ENCODE data around the gene PRLHR. TPM values are rescaled to one million over a fixed set of nuclear protein-coding genes. Genes with fewer than 3 reads are reported as not detected.
"Not testable (repeated sequence)": the region's sequence is repeated elsewhere in the genome, so short reads cannot be mapped to it uniquely, and the experiment has no call there.

The PRLHR gene
- total RNA-seq: not detected

DNA sequence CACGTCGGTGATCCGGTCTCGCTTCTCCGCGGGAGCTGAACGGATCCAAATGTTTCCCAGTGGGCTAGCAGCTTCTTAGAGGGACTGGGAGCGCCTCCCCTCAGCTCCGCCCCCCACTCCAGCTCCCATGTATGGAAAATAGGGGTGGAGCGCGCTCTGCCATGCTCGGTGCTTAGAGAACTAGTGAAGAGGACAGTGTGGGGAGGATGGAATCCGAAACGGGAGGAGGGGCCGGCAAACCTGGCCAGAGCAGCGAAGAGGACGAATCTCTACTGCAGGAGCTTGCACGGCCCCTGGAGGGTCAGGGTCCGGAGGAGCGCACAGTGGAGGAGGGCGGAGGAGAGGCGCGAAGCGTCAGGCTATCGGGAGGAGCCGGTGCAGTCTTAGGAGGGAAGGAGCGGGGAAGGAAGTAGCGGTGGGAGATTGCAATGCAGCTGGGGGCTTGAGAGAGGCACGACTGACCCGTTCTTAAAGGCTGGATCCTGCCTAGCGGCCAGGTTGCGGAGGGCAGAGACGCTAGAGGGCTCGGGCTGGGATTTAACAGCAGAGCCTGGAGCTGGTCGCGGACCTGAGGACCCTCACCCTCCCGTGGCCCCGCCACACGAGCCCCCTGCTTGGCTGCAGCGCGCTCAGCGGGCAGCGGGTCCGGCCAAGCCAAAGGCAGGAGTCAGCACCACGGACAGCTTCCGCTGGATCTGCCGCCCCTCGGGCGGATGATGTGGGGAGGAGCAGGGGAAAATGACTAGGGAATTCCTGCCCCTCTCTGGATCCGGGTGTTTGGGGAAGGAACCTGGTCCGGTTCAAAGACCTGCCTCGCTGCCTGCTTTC, at the start of gene PRLHR:
PRLHR (minus strand) TSS at position 51 of the 828 bp plus-strand sequence. CDS start 404 bp downstream, outside the sequence.
- DNase-seq: peak in 1 of 2 donors; percentile 3
- Mint-ChIP-seq H3K9me3 (no peaks in the 10 kb centered on the region), H3K4me3 (peak within 1 kb of the TSS; percentile 20 to 31), H3K27me3 (ENCODE audit: low read depth) (peaks cover 57% of the 10 kb centered on the region), H3K4me1 (ENCODE audit: low read depth) (peaks cover 10% of the 10 kb centered on the region), H3K27ac (no peak within 1 kb of the TSS), H3K36me3 (ENCODE audit: insufficient read depth in 2 of 2) (peaks cover 5 to 6% of the 10 kb centered on the region in 2 donors)
- ATAC-seq (replicated peaks in 1 of 2): no peak

- no peak overlapping the region for H3K4me3 Mint-ChIP-seq
- H3K36me3 Mint-ChIP-seq (ENCODE audit: insufficient read depth in 2 of 2): peaks cover 1 to 2% of the 10 kb centered on the region in 2 donors
- ATAC-seq (replicated peaks in 1 of 2) (no peak), DNase-seq (no peak)
- peaks cover 2 to 7% of the 10 kb centered on the region in 2 donors for H3K9me3 Mint-ChIP-seq
- no peaks in the 10 kb centered on the region for H3K27me3 Mint-ChIP-seq (ENCODE audit: low read depth)
- no peaks in the 10 kb centered on the region for H3K4me1 Mint-ChIP-seq (ENCODE audit: low read depth)
- H3K27ac Mint-ChIP-seq: no peak overlapping the region
Observed at GRCh38 chr10:118642228-118642627, 46.8 kb upstream of the PRLHR start.

DNA sequence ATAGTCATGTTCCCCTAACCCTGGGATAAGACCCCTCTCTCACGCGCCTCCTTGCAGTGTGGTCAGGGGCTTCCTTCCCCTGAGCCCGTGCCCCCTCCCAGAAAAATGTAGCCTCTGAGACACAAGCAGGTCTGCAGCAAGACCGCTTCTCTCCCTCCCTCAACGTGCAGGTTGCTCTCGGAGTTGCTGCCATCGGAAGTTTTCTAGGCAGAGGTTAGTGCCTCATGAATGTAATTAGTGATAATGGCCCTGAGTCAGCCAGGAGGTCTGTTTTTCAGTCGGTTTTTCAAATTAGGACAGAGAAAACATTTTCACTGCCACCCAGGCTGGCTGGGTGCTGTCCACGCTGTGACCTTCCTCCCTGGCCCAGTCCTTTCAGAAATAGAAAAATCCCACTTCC, 43.2 kb upstream of the PRLHR start:
- DNase-seq: no peak
- no peaks in the 10 kb centered on the region for H3K27me3 Mint-ChIP-seq (ENCODE audit: low read depth)
- no peak overlapping the region for H3K4me3 Mint-ChIP-seq
- no peaks in the 10 kb centered on the region for H3K4me1 Mint-ChIP-seq (ENCODE audit: low read depth)
- H3K27ac Mint-ChIP-seq: no peak overlapping the region
- H3K9me3 Mint-ChIP-seq: peaks cover 2 to 7% of the 10 kb centered on the region in 2 donors
- ATAC-seq (replicated peaks in 1 of 2): no peak
- peaks cover 0 to 2% of the 10 kb centered on the region in 2 donors for H3K36me3 Mint-ChIP-seq (ENCODE audit: insufficient read depth in 2 of 2)

DNA sequence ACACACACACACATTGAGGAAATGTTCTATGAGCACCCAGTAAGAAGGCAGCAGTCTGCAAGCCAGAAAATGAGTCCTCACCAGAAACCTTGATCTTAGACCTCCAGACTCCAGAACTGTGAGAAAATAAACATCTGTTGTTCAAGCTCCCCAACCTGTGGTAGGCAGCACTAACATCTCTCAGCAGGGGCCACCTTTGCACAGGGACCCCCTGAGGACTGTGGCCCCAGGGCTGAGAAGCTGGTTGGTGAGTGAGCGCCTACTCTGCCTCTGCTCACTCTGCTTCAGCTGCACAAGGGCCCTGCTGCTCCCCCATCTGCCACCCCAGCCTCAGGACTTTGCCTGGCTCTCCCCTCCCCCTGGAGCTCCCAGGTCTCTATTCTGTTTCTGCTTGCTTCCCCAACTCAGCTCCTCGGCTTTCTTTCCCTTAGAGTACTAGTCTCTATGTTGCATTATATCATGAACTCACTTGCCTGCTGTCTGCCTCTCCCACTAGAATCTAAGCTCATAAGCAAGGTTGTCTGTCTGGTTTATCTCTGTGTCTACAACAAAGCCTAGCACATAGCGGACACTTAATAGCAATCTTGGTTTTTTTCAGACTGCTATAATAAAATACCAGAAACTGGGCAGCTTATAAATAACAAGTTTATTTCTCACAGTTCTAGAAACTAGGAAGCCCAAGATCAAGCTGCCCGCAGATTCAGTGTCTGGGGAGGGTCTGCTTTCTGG, 40.4 kb upstream of the PRLHR start:
- Mint-ChIP-seq H3K4me3 (no peak overlapping the region), H3K27ac (no peak overlapping the region)
- no peak for DNase-seq

DNA sequence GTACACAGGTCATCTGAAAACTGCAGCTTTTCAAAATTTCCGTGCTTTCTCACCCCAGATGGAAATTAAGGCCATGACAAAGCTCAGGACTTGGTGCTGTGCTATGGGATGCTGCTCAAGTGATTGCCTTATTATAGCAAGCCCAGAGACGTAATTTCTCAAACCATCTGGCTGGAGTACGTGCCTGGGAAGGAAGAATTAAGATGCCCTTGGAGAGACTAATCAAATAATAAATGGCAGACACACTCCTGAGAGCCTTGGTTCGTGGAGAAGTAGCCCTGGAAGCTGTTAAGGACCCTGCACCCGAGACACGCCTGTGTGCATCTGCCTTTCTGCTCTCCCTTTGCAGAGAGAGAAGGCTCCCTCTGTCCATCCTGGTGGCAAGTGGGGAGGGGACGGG, 38.3 kb upstream of the PRLHR start:
- DNase-seq: no peak
- Mint-ChIP-seq H3K4me1 (ENCODE audit: low read depth) (no peaks in the 10 kb centered on the region), H3K4me3 (no peak overlapping the region), H3K27ac (no peak overlapping the region), H3K36me3 (ENCODE audit: insufficient read depth in 2 of 2) (no peaks in the 10 kb centered on the region), H3K9me3 (no peaks in the 10 kb centered on the region), H3K27me3 (ENCODE audit: low read depth) (no peaks in the 10 kb centered on the region)
- ATAC-seq (replicated peaks in 1 of 2): no peak

More for the DNA sequence above, 40.4 kb upstream of the PRLHR start:
- Mint-ChIP-seq H3K9me3 (peaks cover 2 to 5% of the 10 kb centered on the region in 2 donors), H3K4me1 (ENCODE audit: low read depth) (no peaks in the 10 kb centered on the region), H3K36me3 (ENCODE audit: insufficient read depth in 2 of 2) (peaks cover 0 to 2% of the 10 kb centered on the region in 2 donors), H3K27me3 (ENCODE audit: low read depth) (no peaks in the 10 kb centered on the region)
- ATAC-seq (replicated peaks in 1 of 2): no peak

DNA sequence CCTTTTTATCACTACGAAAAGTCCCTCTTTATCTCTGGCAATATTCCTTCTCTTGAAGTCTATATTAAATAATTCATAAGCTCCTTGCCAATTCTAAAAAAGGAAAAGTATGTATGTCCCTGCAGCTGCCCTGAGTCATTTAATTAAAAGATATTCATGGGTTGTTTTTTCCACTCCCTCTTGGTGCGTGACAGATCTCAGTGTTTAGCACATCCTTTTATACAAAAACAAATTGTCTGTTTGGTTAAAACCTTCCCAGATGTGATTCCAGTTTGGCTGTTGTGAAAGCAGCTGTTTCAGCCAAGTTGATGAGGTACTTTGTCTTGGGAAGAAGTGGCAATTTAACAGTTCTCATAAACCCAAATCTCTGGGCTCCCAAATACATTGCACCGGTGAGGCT, 33.8 kb upstream of the PRLHR start:
- H3K4me1 Mint-ChIP-seq (ENCODE audit: low read depth): no peaks in the 10 kb centered on the region
- H3K4me3 Mint-ChIP-seq: no peak overlapping the region
- ATAC-seq (replicated peaks in 1 of 2) (no peak), DNase-seq (no peak)
- no peaks in the 10 kb centered on the region for H3K36me3 Mint-ChIP-seq (ENCODE audit: insufficient read depth in 2 of 2)
- H3K27me3 Mint-ChIP-seq (ENCODE audit: low read depth): no peaks in the 10 kb centered on the region
- no peaks in the 10 kb centered on the region for H3K9me3 Mint-ChIP-seq
- no peak overlapping the region for H3K27ac Mint-ChIP-seq

DNA sequence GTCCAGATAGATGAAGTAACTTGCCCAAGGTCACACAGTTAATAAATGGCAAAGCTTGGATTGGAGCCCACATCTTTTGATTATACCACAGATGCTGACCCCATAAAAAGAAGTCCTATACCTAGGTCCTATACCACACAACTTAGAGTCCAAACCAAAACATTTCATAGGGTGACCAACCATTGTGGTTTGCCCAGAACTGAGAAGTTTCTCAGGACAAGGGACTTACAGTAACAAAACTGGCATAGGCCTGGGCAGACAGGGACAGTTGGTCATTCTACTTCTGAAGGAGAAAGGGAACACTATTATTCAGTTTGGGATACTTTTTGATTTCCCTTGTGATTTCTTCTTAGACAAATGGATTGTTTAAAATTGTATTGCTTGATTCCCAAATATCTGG, 32.9 kb upstream of the PRLHR start:
- Mint-ChIP-seq H3K27me3 (ENCODE audit: low read depth) (no peaks in the 10 kb centered on the region), H3K36me3 (ENCODE audit: insufficient read depth in 2 of 2) (no peaks in the 10 kb centered on the region), H3K27ac (no peak overlapping the region), H3K4me1 (ENCODE audit: low read depth) (no peaks in the 10 kb centered on the region), H3K9me3 (no peaks in the 10 kb centered on the region), H3K4me3 (no peak overlapping the region)
- DNase-seq (no peak), ATAC-seq (replicated peaks in 1 of 2) (no peak)

GRCh38 chr10:118626953-118627352, 31.5 kb upstream of the PRLHR start:
- Mint-ChIP-seq H3K4me3 (no peak overlapping the region), H3K36me3 (ENCODE audit: insufficient read depth in 2 of 2) (no peaks in the 10 kb centered on the region), H3K4me1 (ENCODE audit: low read depth) (peaks cover 1% of the 10 kb centered on the region), H3K27me3 (ENCODE audit: low read depth) (no peaks in the 10 kb centered on the region), H3K9me3 (no peaks in the 10 kb centered on the region), H3K27ac (no peak overlapping the region)
- ATAC-seq (replicated peaks in 1 of 2): no peak
- DNase-seq: no peak

DNA sequence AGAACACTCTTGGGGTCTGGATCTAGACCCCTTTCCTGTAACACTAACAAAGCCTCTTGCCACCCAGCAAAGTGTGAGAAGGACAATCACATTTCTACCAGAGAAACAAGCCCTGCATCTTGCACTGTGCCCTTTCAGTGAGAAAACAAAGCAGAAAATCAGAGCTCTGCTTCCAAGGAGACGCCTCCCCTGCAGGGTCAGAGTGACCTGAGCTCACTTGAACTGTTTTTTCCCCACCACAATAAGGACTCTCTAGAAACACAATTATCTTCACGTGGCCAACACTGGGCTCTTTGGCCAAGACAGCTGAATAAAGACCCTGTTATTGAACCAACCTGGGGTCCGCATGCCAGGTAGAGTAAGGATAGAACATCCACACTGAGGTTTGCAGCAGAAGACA, 30.1 kb upstream of the PRLHR start:
- no peaks in the 10 kb centered on the region for H3K9me3 Mint-ChIP-seq
- no peak overlapping the region for H3K27ac Mint-ChIP-seq
- no peaks in the 10 kb centered on the region for H3K36me3 Mint-ChIP-seq (ENCODE audit: insufficient read depth in 2 of 2)
- peaks cover 12% of the 10 kb centered on the region for H3K4me1 Mint-ChIP-seq (ENCODE audit: low read depth)
- ATAC-seq (replicated peaks in 1 of 2): no peak
- H3K27me3 Mint-ChIP-seq (ENCODE audit: low read depth): no peaks in the 10 kb centered on the region
- H3K4me3 Mint-ChIP-seq: no peak overlapping the region
- no peak for DNase-seq

GRCh38 chr10:118624747-118625146, 29.3 kb upstream of the PRLHR start:
- no peak overlapping the region for H3K27ac Mint-ChIP-seq
- ATAC-seq (replicated peaks in 1 of 2) (no peak), DNase-seq (no peak)
- H3K4me1 Mint-ChIP-seq (ENCODE audit: low read depth): peaks cover 12% of the 10 kb centered on the region
- no peaks in the 10 kb centered on the region for H3K9me3 Mint-ChIP-seq
- no peak overlapping the region for H3K4me3 Mint-ChIP-seq
- no peaks in the 10 kb centered on the region for H3K36me3 Mint-ChIP-seq (ENCODE audit: insufficient read depth in 2 of 2)
- no peaks in the 10 kb centered on the region for H3K27me3 Mint-ChIP-seq (ENCODE audit: low read depth)

GRCh38 chr10:118621304-118621942, 26.0 kb upstream of the PRLHR start:
- peak; percentile 10 to 21 for DNase-seq
- Mint-ChIP-seq H3K36me3 (ENCODE audit: insufficient read depth in 2 of 2) (no peaks in the 10 kb centered on the region), H3K9me3 (no peaks in the 10 kb centered on the region), H3K4me3 (peak overlapping the region in 1 of 2 donors; percentile 42), H3K27me3 (ENCODE audit: low read depth) (no peaks in the 10 kb centered on the region), H3K4me1 (ENCODE audit: low read depth) (peaks cover 12% of the 10 kb centered on the region), H3K27ac (peak overlapping the region; percentile 13)
- peak; percentile 45 to 82 for ATAC-seq (replicated peaks in 1 of 2)

- H3K27me3 Mint-ChIP-seq (ENCODE audit: low read depth); H3K36me3 Mint-ChIP-seq (ENCODE audit: insufficient read depth in 2 of 2); H3K9me3 Mint-ChIP-seq; H3K4me3 Mint-ChIP-seq; H3K4me1 Mint-ChIP-seq (ENCODE audit: low read depth); DNase-seq; ATAC-seq (replicated peaks in 1 of 2); H3K27ac Mint-ChIP-seq: not testable (repeated sequence)
Observed at GRCh38 chr10:118613863-118614262, 18.4 kb upstream of the PRLHR start.

- no peaks in the 10 kb centered on the region for H3K4me1 Mint-ChIP-seq (ENCODE audit: low read depth)
- H3K36me3 Mint-ChIP-seq (ENCODE audit: insufficient read depth in 2 of 2): no peaks in the 10 kb centered on the region
- ATAC-seq (replicated peaks in 1 of 2): no peak
- peak overlapping the region; percentile 10 for H3K27ac Mint-ChIP-seq
- no peak for DNase-seq
- H3K27me3 Mint-ChIP-seq (ENCODE audit: low read depth): no peaks in the 10 kb centered on the region
- H3K9me3 Mint-ChIP-seq: peaks cover 0 to 3% of the 10 kb centered on the region in 2 donors
- no peak overlapping the region for H3K4me3 Mint-ChIP-seq
Observed at GRCh38 chr10:118610577-118610976, 15.1 kb upstream of the PRLHR start.
